Activated CD8-positive, alpha-beta T cell treated with anti-CD3 and anti-CD28 coated beads, Interleukin-2, amount 10 ng/mL, durations not matched to agents 7 days and 5 days (primary cell): ENCODE data around the gene BNIPL. TPM values are rescaled to one million over a fixed set of nuclear protein-coding genes. Genes with fewer than 3 reads are reported as not detected.

ENCODE experiments used
- ATAC-seq: fragments of 150-1000 bp; cut with Tn5 transposase; one replicate; pipeline ENCODE4 v1.10.0; 2021; ENCODE audit warnings: moderate library complexity
- CTCF ChIA-PET: fragments of 350-600 bp; sonication (Branson Sonifier 250); formaldehyde crosslinking; loops from one replicate; lab custom pipeline; 2021; ENCODE audit warnings: antibody characterized with exemption; lab: Charles Lee
- POLR2A ChIA-PET: fragments of 350-600 bp; sonication (Branson Sonifier 250); formaldehyde crosslinking; loops from one replicate; lab custom pipeline; 2021; ENCODE audit warnings: antibody characterized with exemption; lab: Charles Lee
- DNase-seq: peaks from one replicate; pipeline ENCODE4 v3.0.0-alpha.2; 2020
- H3K27ac Mint-ChIP-seq: one replicate; pipeline ENCODE4 v1.8.0; 2021; ENCODE audit warnings: mild to moderate bottlenecking, mixed read lengths
- H3K27me3 Mint-ChIP-seq: one replicate; pipeline ENCODE4 v1.8.0; 2021; ENCODE audit warnings: low read depth, mixed read lengths
- H3K36me3 Mint-ChIP-seq: one replicate; pipeline ENCODE4 v1.8.0; 2021; ENCODE audit warnings: low read depth, mixed read lengths
- H3K4me1 Mint-ChIP-seq: one replicate; pipeline ENCODE4 v1.8.0; 2021; ENCODE audit warnings: low read depth, mixed read lengths
- H3K4me3 Mint-ChIP-seq: one replicate; pipeline ENCODE4 v1.8.0; 2021; ENCODE audit warnings: mild to moderate bottlenecking, mixed read lengths
- H3K9me3 Mint-ChIP-seq: one replicate; pipeline ENCODE4 v1.8.0; 2022; ENCODE audit warnings: mixed read lengths; ENCODE audit not compliant: insufficient read depth
- total RNA-seq, 2 experiments: library from RNA; stranded (reverse); gene quantifications; one replicate each; pipeline ENCODE4 v1.2.3, GENCODE V29; 2021

BNIPL gene
- total RNA-seq, 2 experiments from 2014 or later, result 1.1 to 1.8 TPM

DNA sequence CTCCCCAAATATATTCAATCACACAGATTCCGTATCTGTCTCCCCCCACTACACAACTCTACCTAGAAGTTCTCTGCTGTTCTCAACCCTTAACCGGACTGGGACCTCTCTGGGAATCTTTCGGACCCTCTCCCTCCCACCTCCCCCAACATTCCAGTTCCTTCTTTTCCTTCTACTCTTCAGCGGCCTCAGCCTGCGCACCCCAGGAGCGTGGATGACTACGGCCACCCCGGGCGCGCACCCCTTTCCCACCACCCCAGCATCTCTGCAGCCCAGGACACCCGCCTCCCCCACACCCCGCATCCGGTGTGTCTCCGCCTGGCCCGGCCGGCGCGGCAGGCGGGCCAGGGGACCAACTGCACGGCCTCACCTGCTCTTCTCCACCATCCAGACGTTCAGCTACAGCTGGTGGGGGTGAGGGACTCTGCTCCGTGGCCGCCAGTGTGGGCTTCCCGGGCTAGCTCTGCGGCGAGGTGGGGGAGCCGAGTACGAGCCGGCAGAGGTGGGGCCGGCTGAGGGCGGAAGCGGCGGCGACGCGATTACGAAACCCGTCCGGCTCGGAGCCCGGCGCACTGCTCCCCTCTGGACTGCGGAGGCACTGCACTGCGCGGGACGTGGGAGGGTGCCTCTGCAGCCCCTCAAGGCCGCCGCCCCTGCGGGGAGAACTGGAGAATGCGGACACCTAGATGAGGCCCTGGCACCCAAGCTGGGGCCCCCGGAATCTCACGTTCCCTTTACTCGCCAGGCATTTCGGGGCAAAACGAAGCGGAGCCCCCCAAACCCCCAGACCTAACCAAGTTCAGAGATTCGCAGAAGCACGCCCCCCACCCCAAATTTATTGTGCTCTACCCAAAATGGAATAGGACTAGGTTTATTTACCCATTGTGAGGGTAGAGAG, 23.0 kb downstream of the BNIPL start, which contains the start of gene CDC42SE1:
TSS of gene CDC42SE1 (minus strand) at position 514 of the 898 bp plus-strand sequence. CDS start 3,892 bp downstream, outside the sequence.
- Mint-ChIP-seq H3K4me3 (peak within 1 kb of the TSS; percentile 94), H3K27me3 (no peaks in the 10 kb centered on the region), H3K36me3 (peaks cover 54% of the 10 kb centered on the region), H3K4me1 (peaks cover 56% of the 10 kb centered on the region), H3K9me3 (no peaks in the 10 kb centered on the region), H3K27ac (peak within 1 kb of the TSS; percentile 96)
- ATAC-seq (peak; percentile 78), DNase-seq (peak; percentile 91)
- ChIA-PET POLR2A (interaction anchor here (0.7 to 5.8 kb wide), 9 partner anchors 8 to 139 kb away, joined by 3 to 51 read pairs (median 3); partner anchors contain the start of genes C1orf56, GABPB2, PIP5K1A and TNFAIP8L2), CTCF (interaction anchor here (0.6 to 6.7 kb wide), 11 partner anchors 9 to 100 kb away, joined by 3 to 77 read pairs (median 9); partner anchors contain the start of genes C1orf56, GABPB2, MINDY1 and TNFAIP8L2)

GRCh38 chr1:151060007-151060656, 23.7 kb downstream of the BNIPL start, which contains the start of gene MLLT11:
Gene MLLT11 (plus strand): TSS chr1:151060397. CDS start chr1:151067225, 6,828 bp downstream.
- peak; percentile 58 for DNase-seq
- peak within 1 kb of the TSS; percentile 96 for H3K27ac Mint-ChIP-seq
- CTCF ChIA-PET, result interaction anchor here (0.8 to 6.7 kb wide), 13 partner anchors 8 to 99 kb away, joined by 3 to 77 read pairs (median 7); partner anchors contain the start of genes C1orf56, GABPB2 and MINDY1
- POLR2A ChIA-PET, result interaction anchor here (0.7 to 5.8 kb wide), 7 partner anchors 8 to 106 kb away, joined by 3 to 51 read pairs (median 4); partner anchors contain the start of genes C1orf56, GABPB2 and TNFAIP8L2
- H3K27me3 Mint-ChIP-seq, result no peaks in the 10 kb centered on the region
- ATAC-seq, result no peak
- H3K4me1 Mint-ChIP-seq, result peaks cover 52% of the 10 kb centered on the region
- H3K9me3 Mint-ChIP-seq, result no peaks in the 10 kb centered on the region
- peaks cover 50% of the 10 kb centered on the region for H3K36me3 Mint-ChIP-seq
- H3K4me3 Mint-ChIP-seq, result peak within 1 kb of the TSS; percentile 94

GRCh38 chr1:151060657-151061421, 24.5 kb downstream of the BNIPL start:
- CTCF ChIA-PET, result interaction anchor here (0.8 to 6.7 kb wide), 12 partner anchors 9 to 96 kb away, joined by 3 to 77 read pairs (median 8); partner anchors contain the start of genes C1orf56, GABPB2, MINDY1 and TNFAIP8L2
- peaks cover 47% of the 10 kb centered on the region for H3K4me1 Mint-ChIP-seq
- no peak for ATAC-seq
- POLR2A ChIA-PET, result interaction anchor here (4.5 to 5.8 kb wide), 2 partner anchors 10 to 14 kb away, joined by 32 to 51 read pairs; partner anchors contain the start of genes C1orf56 and GABPB2
- H3K27me3 Mint-ChIP-seq, result no peaks in the 10 kb centered on the region
- H3K4me3 Mint-ChIP-seq, result peak overlapping the region; percentile 94
- DNase-seq, result no peak
- H3K9me3 Mint-ChIP-seq, result no peaks in the 10 kb centered on the region
- H3K27ac Mint-ChIP-seq, result peak overlapping the region; percentile 96
- peaks cover 46% of the 10 kb centered on the region for H3K36me3 Mint-ChIP-seq

DNA sequence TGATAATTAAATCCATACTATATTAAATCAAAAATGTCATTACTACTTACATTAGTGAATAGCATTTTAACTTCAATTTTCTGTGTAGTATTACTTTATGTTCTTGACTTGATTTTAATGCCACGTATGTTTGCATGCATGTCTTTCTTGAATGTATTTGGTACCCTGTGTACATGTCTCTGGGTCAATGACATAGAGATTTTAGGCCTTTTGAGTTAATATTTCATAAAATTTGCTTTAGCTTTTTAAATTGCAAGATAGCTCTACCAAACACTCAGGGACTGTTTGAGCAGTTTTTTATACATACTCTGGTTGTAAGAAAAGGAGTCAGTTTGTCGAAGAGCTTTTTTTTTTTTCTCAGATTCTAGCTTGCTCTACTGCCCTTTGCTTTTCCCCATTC, 25.3 kb downstream of the BNIPL start:
- Mint-ChIP-seq H3K36me3 (peaks cover 37% of the 10 kb centered on the region), H3K27me3 (no peaks in the 10 kb centered on the region), H3K9me3 (no peaks in the 10 kb centered on the region), H3K4me3 (no peak overlapping the region), H3K27ac (no peak overlapping the region), H3K4me1 (peaks cover 38% of the 10 kb centered on the region)
- ATAC-seq, result no peak
- no peak for DNase-seq
- CTCF ChIA-PET, result interaction anchor here (0.9 to 6.7 kb wide), 12 partner anchors 8 to 95 kb away, joined by 3 to 77 read pairs (median 7); partner anchors contain the start of genes C1orf56, GABPB2, MINDY1 and TNFAIP8L2
- POLR2A ChIA-PET, result interaction anchor here (1.1 to 5.8 kb wide), 3 partner anchors 9 to 96 kb away, joined by 3 to 51 read pairs (median 3); partner anchors contain the start of gene GABPB2

GRCh38 chr1:151062741-151063371, 26.5 kb downstream of the BNIPL start:
- Mint-ChIP-seq H3K4me1 (peaks cover 36% of the 10 kb centered on the region), H3K27me3 (no peaks in the 10 kb centered on the region), H3K36me3 (peaks cover 32% of the 10 kb centered on the region), H3K27ac (no peak overlapping the region), H3K4me3 (no peak overlapping the region), H3K9me3 (no peaks in the 10 kb centered on the region)
- no peak for DNase-seq
- POLR2A ChIA-PET, result interaction anchor here (0.6 to 5.8 kb wide), 4 partner anchors 8 to 198 kb away, joined by 3 to 51 read pairs (median 4); partner anchors contain the start of gene GABPB2
- CTCF ChIA-PET, result interaction anchor here (1.6 to 6.7 kb wide), 7 partner anchors 9 to 94 kb away, joined by 3 to 77 read pairs (median 8); partner anchors contain the start of genes C1orf56, GABPB2, MINDY1 and TNFAIP8L2
- ATAC-seq, result no peak

GRCh38 chr1:151065089-151065645, 28.8 kb downstream of the BNIPL start:
- Mint-ChIP-seq H3K9me3 (no peaks in the 10 kb centered on the region), H3K36me3 (peaks cover 26% of the 10 kb centered on the region), H3K4me3 (no peak overlapping the region), H3K27ac (no peak overlapping the region), H3K4me1 (peaks cover 41% of the 10 kb centered on the region), H3K27me3 (no peaks in the 10 kb centered on the region)
- ATAC-seq (no peak), DNase-seq (no peak)
- ChIA-PET CTCF (interaction anchor here (0.7 to 1.5 kb wide), 5 partner anchors 34 to 187 kb away, joined by 3 to 6 read pairs (median 4); partner anchors contain the start of gene TNFAIP8L2), POLR2A (interaction anchor here (0.9 to 3.5 kb wide), 2 partner anchors 8 to 92 kb away, joined by 3 to 13 read pairs; no protein-coding TSS in a partner anchor)

DNA sequence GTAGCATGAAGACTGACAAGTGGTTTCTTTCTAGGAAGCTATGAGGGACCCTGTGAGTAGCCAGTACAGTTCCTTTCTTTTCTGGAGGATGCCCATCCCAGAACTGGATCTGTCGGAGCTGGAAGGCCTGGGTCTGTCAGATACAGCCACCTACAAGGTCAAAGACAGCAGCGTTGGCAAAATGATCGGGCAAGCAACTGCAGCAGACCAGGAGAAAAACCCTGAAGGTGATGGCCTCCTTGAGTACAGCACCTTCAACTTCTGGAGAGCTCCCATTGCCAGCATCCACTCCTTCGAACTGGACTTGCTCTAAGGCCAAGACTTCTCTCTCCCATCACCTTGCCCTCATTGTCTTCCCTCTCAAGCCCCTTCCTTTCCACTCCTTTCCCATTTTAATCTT, 30.8 kb downstream of the BNIPL start:
- Mint-ChIP-seq H3K4me3 (no peak overlapping the region), H3K4me1 (peaks cover 29% of the 10 kb centered on the region), H3K27ac (no peak overlapping the region), H3K9me3 (no peaks in the 10 kb centered on the region), H3K27me3 (no peaks in the 10 kb centered on the region), H3K36me3 (peaks cover 30% of the 10 kb centered on the region)
- DNase-seq, result no peak
- ChIA-PET CTCF (interaction anchor here (1.6 kb wide), 1 partner anchor 9 kb away, joined by 14 read pairs; the partner anchor contains the start of genes CDC42SE1 and MLLT11), POLR2A (interaction anchor here (0.7 to 3.5 kb wide), 4 partner anchors 8 to 489 kb away, joined by 3 to 13 read pairs (median 4); partner anchors contain the start of gene CDC42SE1)
- no peak for ATAC-seq

GRCh38 chr1:151069103-151069486, 32.7 kb downstream of the BNIPL start:
- ATAC-seq, result no peak
- Mint-ChIP-seq H3K27me3 (no peaks in the 10 kb centered on the region), H3K4me3 (peak overlapping the region; percentile 98), H3K9me3 (no peaks in the 10 kb centered on the region), H3K36me3 (peaks cover 35% of the 10 kb centered on the region), H3K27ac (peak overlapping the region; percentile 100), H3K4me1 (peaks cover 23% of the 10 kb centered on the region)
- ChIA-PET CTCF (interaction anchor here (1.3 to 4.0 kb wide), 2 partner anchors 8 to 12 kb away, joined by 14 to 20 read pairs; partner anchors contain the start of genes CDC42SE1 and MLLT11), POLR2A (interaction anchor here (1.0 to 3.6 kb wide), 2 partner anchors 9 to 73 kb away, joined by 3 to 51 read pairs; partner anchors contain the start of genes CDC42SE1 and MLLT11)
- DNase-seq, result no peak

DNA sequence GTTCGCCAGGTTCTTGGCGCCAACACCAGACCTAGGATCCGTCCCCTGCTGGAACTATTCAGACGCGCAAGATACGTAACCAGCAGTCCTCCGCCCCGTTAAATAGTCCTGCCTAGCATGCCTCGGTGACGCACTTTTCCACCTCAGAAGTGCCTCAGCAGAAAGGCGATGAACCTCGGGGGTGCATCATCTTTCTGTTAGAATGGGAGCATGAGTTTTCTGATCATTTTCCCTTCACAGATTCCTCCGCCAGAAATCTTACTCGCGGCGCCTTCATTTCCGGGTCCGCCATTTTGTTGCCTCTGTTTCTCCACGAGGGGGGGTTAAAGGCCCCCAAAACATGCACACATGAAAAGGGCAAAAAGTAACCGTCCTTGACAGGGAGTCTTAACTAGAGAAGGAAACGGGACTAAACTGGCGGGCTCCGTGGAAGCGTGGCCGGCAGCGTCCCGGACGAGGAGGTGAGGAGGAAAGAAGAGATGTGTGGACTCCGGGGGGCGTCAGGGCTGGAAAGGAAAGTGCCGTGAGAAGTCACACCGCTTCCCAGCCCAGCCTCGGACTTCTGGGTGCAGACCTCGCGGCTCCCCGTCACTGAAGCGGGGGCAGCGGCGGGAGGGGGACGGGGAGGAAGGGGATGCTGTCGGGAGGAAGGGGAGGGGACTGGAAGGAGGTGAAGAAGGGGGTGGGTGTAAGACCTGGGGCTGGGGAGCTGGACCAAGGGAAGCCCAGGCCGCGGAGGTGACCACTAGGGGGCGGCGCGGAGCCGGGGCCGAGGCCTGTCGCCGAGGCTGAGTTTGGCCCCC, 34.3 kb downstream of the BNIPL start, which contains the start of gene GABPB2:
TSS of gene GABPB2 (plus strand) at position 288 of the 803 bp plus-strand sequence. CDS start 17,429 bp downstream, outside the sequence.
- H3K27me3 Mint-ChIP-seq, result no peaks in the 10 kb centered on the region
- peak; percentile 87 for ATAC-seq
- CTCF ChIA-PET, result interaction anchor here (0.6 to 4.0 kb wide), 9 partner anchors 9 to 87 kb away, joined by 3 to 20 read pairs (median 9); partner anchors contain the start of genes CDC42SE1, MINDY1, MLLT11 and TNFAIP8L2
- H3K9me3 Mint-ChIP-seq, result no peaks in the 10 kb centered on the region
- POLR2A ChIA-PET, result interaction anchor here (0.6 to 3.6 kb wide), 7 partner anchors 11 to 92 kb away, joined by 3 to 51 read pairs (median 4); partner anchors contain the start of genes CDC42SE1, MLLT11 and TNFAIP8L2
- H3K27ac Mint-ChIP-seq, result peak within 1 kb of the TSS; percentile 100
- H3K36me3 Mint-ChIP-seq, result peaks cover 32% of the 10 kb centered on the region
- H3K4me1 Mint-ChIP-seq, result peaks cover 15% of the 10 kb centered on the region
- DNase-seq, result peak; percentile 88
- peak within 1 kb of the TSS; percentile 98 for H3K4me3 Mint-ChIP-seq
